Measurements from ENCODE around the gene LRRTM1.

LRRTM1 gene

GRCh38 chr2:80303909-80304837 is at the start of gene LRRTM1:
Gene LRRTM1, minus strand, starts transcription at chr2:80304752. Its CDS starts 933 bp downstream, at chr2:80303819.
- no peak for DNase-seq

DNA sequence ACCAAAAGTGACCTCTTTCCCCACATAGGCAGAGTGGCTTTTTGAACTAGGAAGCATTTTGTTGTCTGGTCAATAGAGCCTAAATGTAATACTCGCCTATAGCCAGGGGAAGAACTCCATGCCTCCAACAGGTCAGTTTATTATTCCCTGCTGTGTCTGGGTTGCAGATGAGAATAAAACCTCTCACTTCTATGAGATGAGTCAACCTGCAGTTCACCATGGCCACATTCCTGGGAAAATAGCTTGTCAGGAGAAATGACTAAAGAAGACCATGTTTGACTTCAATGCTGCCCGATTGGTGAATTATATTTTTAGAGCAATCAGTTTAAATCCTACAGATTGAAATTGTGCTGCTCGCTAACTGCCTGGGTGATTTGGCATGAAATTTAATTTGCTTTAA is 46.7 kb upstream of the LRRTM1 start:
- no peak for DNase-seq

- no peak for DNase-seq
Observed at GRCh38 chr2:80348953-80349352, 44.4 kb upstream of the LRRTM1 start.

DNA sequence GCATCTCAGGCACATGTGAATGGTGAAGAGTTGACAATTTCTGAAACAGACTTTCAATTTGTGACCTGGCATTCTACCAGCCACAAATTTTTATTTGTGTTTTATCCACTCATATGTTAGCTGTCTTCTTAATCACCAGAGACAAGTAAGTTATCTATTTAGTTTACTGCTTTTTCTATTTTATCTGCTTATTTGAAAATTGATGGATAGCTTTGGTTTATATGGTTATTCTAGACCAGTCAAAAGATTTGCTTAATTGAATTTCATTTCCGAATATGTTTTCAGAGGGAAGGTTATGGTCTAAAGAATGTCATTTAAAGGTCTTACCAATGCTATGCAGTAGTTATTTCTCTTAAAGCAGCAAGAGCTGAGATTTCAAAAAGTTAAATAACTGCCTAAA is 43.5 kb upstream of the LRRTM1 start:
- no peak for DNase-seq

DNA sequence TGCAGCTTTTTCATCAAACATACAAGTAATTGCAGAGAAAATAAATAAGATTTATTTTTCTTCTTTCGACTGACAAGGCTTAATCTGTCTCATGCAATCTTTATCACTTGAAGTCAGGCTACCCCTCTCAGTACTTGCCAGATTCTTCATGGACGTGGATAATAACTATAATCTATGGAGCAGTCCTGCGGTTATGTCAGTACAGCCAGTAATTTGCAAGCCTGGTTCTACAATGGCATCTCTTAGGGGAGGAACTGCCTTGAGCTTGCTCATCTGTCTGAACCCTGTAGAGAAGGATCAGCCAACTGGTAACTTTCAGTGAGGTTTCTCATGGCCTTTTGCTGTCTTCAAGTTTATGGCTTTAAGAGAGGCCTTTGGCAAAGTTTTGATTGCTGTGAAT is 35.5 kb upstream of the LRRTM1 start:
- no peak for DNase-seq

- DNase-seq = no peak
Observed at GRCh38 chr2:80338794-80339193, 34.2 kb upstream of the LRRTM1 start.

GRCh38 chr2:80335411-80335810 is 30.9 kb upstream of the LRRTM1 start:
- no peak for DNase-seq

- no peak for DNase-seq
Observed at GRCh38 chr2:80333886-80334285, 29.3 kb upstream of the LRRTM1 start.

DNA sequence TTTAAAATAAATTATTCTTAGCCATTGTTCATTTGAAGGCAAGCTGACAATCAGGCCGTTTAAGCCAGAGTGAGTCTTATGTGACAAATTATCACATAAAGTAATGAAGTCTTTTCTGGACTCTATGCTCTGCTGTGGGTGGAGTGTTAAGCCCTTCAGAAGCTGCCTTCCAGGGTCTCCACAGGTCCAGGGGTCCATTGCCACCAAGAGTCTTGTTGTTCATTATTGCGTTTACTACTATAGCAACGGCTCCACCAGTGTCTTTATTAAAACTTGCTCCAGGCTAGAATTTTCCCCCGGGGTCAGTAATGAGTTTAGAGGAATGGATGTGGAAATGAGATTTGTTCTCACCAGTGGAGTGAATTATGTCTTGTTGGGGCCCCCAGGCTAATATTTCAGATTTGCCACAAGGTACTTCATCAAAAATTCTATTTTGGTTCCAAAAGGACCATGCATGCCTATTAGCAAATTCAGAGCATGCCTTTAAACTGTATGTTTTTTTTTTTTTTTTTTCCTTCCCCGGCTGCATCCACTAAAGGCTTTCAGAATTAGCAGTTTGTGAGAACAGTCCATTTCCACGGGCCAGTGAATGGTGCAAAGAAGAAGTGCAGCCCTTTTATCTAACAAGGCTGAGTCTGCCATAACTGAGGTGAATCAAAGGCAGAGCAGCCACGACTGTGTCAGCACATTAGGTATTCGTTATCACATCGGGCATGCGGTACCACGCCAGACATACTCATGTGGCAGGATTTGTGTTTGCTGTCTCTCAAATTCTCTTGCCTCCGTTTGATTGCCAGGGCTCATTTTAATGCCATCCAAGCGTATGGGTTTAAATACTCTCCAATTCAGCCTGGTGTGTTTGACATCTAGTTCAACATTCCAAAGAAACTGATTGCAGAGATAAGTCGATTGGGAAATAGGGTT is 26.2 kb upstream of the LRRTM1 start:
- no peak for DNase-seq

DNA sequence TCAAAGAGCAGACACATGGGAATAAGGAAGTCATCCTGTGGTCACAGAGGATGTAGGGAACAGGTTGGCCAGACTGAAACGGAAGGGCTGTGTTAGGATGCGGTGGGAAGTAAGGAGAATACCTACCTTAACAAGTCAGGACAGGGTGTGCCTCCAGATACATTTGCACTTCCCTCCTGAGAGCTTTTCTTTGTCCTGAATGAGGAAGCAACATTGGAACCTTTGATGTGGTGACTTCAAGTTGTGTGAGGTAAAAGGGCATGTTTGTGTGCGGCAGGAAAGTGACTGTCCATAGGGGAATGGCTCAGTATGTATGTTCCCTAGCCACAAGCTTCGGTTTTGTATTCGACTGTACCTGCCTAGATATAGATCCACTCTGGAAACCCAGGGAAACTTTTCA is 24.9 kb upstream of the LRRTM1 start:
- no peak for DNase-seq

DNA sequence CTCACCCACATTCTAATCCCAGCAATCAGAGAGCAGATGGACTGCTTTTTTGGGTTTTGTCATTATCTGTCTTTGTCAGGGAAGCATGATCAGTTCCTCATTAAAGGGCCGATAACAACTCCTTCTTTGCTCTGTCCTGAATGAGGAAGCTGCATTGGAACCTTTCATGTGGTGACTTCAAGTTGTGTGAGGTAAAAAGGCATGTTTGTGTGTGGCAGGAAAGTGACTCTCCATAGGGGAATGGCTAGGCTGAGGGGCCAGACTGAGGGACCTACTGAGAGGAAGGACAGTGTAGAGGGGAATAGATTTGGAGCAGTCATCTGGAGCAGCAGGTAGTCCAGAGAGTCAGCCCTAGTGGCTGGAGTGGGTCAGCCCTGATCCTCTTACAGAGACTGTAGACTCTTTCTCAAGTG is 23.6 kb upstream of the LRRTM1 start:
- DNase-seq = no peak

DNA sequence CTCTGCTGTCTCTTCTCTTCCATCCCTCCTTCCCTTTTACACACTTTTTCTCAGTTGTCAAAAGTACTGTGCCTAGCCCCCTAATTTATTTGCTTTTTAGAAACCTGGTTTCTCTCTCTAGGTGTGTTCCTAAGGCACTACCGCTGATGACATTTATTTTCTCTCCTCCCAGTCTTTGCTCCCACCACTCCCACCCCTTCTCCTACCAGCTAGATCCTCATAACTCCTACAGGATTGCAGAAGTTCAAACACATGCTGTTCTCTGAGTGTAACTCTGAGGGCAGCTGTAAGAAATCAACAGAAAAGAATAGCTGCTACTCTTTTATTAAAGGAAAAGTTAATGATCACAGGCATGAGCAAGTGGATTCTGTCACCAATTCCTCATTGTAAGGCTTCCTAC is 22.3 kb upstream of the LRRTM1 start:
- DNase-seq = no peak

DNA sequence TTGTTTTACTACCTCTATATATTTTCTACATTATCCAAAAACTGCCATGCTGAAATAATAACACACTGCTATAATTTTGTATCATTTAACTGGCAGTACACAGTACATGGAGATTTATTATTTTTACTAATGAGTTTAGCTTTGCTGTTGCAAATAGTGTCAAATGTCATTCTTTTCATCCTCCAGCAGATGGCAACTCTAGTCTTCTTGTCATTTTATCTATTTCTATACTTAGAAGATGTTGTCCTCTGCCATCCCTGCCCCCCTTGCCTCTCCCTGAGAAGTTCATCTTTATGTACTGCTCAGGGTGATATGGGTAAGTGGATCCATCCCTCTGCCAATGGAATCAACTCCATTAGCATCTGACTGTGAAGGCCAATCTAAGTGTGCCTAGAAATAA is 21.7 kb upstream of the LRRTM1 start:
- no peak for DNase-seq

DNA sequence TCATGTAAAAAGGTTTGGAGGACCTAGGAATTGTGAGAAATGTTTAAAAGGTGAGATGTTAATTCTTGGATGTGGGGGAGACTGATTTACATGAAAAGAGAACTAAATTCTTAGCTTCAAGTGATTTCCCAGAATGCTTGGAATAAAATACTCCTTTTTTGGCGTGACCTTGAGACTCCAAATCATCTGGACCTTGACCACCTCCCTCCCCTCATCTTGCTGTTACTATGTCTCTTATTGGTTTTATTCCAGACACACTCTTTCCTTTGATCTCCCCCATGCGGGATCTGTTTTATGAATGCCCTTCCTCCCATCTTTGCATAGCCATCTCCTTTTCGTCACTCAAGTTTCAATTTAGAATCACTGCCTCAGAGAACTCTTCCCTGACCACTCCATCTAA is 20.0 kb upstream of the LRRTM1 start:
- no peak for DNase-seq

DNA sequence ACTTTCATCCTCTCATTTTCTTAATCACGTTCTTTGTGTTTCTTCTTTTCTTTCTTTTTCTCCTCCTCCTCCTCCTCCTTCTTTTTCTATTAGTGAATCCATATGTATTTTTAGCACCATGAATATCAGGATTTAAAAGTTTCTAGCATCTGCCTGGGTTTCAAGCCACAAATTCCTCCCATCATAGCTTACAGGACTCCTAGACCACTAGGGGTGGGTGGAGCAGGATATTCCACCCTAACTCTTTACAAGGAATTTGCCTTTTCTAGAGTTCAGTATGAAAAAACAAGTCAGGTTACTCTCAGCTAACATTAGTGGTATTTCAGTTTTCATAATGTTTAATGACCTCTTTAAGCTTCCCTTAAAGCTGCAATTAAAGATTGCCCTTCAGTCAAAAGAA is 19.1 kb upstream of the LRRTM1 start:
- no peak for DNase-seq

DNA sequence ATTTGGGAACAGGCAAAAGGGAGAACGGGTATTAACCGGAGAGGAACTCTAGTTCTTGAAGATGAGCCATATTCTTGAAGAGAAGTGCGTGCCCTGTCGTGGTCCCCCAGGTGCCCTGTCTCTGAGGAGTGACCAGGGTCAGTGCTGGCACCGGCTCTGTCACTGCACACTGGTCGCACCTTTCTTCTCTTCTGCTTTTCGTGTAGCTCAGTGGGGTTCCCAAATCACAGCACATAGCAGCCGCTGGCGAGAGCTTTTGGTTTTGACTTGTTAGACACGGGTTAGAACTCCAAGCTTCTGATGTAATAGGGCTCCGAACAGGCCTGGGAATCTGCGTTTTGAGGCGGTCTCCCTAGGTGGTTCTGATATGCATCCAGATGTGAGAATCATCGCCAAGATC is 18.4 kb upstream of the LRRTM1 start:
- DNase-seq = no peak

- no peak for DNase-seq
Observed at GRCh38 chr2:80322311-80322920, 17.9 kb upstream of the LRRTM1 start.

DNA sequence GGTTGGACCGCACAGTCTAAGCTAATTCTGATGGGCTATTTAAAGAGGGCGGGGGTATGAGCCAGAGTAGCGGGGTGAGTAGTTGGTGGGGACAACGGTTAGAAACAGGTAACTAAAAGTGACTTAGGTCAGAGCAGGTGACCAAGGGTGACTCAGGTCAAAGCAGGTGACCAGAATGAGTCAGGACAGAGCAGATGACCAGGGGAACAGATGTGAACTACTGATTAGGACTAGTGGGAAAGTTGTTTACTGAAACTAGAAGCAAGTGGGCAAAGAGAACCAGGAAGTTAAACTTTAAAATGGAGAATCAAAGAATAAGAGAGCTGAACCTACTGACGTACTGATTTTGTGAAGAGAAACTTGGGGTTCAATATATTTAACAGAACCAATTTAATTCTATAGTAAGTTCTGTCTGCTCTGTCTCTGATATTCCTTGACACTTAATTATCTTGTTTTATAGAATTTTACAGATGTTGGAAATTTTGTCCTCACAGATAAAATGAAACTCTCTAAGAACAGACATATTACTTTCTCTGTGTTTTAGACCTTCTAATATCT is 7.8 kb upstream of the LRRTM1 start:
- no peak for DNase-seq

GRCh38 chr2:80311304-80311703 is 6.8 kb upstream of the LRRTM1 start:
- DNase-seq = no peak

DNA sequence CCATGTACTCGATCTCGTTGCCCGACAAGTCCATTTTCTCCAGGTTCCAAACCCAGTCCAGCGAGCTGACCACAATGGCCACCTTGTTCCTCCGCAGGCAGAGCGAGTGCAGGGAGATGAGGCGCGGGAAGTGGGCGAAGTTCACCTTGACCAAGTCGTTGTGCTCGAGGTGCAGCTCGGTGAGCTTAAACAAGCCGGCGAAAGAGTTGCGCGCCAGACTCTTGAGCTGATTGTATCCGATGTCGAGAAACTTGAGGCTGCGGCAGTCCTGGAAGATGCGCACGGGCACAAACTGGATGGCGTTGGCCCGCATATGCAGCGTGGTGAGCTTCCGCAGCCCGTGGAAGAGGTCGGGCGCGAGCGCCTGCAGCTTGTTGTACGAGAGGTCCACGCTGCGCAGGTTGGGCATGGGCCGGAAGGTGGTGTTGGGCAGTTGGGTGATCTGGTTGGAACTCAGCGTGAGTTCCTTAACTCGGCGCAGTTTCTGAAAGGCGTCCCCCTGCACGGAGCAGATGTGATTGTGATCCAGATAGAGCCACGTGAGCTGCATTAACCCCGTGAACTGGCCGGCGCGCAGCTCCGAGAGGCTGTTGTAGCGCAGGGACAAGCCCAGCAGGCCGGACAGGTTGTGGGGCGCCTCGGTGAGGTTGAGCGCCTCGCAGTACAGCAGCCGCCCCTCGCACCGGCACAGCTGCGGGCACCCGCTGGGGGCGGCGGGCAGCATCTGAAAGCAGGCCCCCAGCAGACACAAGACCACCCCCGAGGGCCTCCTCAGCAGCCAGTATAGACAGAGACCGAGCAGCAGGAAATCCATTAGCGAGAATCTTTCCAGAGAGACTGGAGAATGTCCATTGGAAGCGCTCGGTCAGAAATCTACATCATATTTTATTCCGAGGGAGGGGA is 1.3 kb downstream of the LRRTM1 start:
- no peak for DNase-seq

DNA sequence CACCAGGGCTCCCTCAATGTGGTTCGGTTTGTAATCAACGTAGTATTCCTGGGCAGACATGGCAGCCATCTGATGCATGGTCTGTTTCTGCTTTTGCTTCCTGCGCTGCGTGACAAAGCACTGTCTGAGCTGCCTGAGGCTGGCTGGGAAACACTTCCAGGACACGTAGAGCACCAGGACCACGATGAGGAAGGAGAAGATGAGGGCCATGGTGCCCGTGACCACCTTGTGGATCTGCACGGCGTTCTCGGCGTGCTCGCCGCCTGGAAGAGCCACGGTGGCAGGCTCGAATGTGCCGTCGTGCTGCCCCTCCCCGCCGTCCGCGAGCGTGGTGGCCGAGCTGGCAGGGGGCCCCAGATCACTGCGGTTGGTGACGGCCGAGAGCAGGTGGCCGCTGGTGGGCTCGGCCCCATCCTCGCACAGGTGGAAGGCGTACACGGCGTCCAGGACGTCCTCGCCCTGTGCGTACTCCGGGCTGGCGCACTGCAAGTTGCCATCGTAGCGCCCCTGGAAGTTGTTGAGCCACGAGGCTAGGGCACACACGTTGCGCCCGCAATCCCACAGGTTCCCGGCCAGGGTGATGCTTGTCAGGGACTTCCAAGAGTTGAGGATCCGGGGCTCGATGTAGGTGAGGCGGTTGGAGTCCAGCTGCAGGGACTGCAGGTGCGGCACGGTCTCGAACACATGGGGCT is 2.1 kb downstream of the LRRTM1 start:
- no peak for DNase-seq

- no peak for DNase-seq
Observed at GRCh38 chr2:80302001-80302313, 2.6 kb downstream of the LRRTM1 start.
